Kasumi-1 (cell line): Measurements from ENCODE around the gene LONRF3.

ENCODE experiments used
- DNase-seq, 2 experiments: peaks; one replicate each; lab custom pipeline; 2025; lab: John Stamatoyannopoulos, UW

Gene LONRF3

DNA sequence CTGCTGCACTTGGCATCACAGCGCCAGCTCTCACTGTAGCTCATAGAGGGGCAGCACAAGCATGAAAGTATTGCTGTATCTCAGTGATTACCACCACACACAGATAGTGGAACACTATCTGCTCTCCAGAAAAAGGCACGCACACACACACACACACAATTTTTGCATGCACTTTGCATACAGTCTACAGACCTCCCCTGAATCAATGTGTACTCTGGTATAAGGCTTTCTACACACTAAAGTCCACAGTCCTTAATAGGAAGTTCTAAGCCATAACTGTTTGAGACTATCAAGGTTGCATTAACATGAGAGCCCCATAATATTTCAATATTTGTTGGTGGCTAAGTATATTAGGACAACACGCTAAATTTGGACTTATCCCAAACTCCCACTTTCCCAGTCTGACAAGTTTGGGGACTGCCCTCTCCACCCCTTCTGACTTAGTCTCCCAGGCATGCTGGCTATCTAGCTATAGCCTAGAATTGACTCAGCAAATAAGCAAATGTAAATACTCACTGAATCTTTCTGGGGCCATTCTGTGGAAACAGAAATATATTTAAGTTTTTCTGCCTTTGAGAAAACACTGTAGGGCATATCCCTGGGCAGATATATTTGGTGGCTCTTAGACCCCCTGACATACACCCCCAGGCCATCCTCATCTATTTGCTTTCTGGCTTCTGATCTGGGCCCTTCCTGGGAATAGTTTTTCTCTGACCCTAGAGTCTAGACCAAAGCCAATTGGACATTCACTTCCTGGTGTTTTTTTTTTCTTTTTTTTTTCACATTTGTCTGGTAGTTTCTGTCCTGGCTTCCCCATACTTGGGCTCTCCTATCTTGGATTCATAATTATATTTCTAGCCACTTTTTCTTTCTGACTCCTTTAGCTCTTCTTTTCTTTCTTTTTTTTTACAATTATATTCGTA lies 62.0 kb downstream of the LONRF3 start:
- DNase-seq: no peak

GRCh38 chrX:119040432-119040831 lies 66.0 kb downstream of the LONRF3 start:
- DNase-seq: no peak

GRCh38 chrX:119041175-119041574 lies 66.8 kb downstream of the LONRF3 start:
- DNase-seq: no peak

GRCh38 chrX:119042040-119042439 lies 67.6 kb downstream of the LONRF3 start:
- DNase-seq: no peak

DNA sequence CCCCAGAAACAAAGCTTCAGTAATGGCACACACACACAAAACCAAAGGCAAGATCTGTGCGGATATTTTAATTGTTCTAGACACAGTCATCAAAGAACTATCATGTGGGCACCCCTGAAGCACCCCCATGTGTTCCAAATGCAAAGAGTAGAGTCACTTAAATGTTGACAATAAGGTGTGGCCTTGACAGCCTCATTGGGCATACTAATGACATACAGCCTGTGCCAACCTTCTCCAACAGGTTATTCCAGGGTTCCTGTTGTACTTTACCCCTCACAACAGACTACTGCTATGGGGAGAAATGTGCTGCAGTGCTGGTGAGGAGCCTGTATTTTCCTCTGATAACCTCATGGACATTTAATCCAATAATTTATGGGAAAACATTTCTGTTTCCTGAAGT lies 68.6 kb downstream of the LONRF3 start:
- DNase-seq: no peak

DNA sequence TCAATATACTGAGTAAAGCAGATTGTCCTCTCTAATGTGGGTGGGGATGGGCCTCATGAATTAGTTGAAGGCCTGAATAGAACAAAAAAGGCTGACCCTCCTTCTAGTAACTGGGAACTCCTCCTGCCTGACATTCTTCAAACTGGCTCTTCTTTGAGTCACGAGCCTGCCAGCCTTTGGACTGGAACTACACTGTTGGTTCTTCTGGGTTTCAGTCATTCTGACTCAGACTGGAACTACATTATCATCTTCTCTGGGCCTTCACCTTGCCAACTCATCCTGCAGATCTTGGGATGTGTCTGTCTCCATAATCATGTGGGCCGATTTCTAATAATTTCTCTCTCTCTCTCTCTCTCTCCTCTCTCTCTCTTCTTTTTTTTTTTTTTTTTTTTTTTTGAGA lies 71.5 kb downstream of the LONRF3 start:
- no peak for DNase-seq

DNA sequence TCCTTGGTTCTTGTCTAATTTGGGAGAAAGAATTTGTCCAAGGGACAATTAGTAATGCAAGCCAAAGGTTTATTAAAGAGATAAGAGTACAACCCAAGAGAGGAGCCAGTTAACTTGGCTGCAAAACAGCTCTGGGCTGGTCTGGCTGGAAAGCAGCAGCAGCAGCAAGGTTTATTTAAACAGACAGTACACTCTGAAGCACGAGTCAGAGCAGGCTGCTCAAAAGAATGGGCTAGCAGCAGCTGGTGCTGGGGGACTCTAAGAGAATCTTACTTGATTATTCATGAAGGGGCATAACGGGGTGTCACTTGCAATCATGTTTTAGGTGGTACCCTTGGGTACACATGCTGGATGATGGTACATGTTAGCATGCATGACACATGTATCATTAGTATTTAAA lies 81.3 kb downstream of the LONRF3 start:
- DNase-seq: no peak

GRCh38 chrX:119062750-119063374 lies 88.4 kb downstream of the LONRF3 start:
- DNase-seq: no peak

- DNase-seq: no peak
Measured at GRCh38 chrX:119063428-119063827, 89.0 kb downstream of the LONRF3 start.

GRCh38 chrX:119067023-119067739 lies 92.8 kb downstream of the LONRF3 start:
- peak; percentile 16 to 35 for DNase-seq
